Measurements from ENCODE around the gene SYNDIG1.

GRCh38 chr20:24493181-24493580 lies 23.8 kb downstream of the SYNDIG1 start:
- TF ChIP-seq CTCF (IDR thresholded peaks at IDR 0.05 in 4 of 5, conservative IDR thresholded peaks at IDR 0.05 in 1 of 5) (no peak), POLR2A (IDR thresholded peaks at IDR 0.05) (no peak)

Data from gastrocnemius medialis (tissue), 4 donors.